Bronchial epithelial cell (primary cell): ENCODE data around the gene CFAP69. TPM values are rescaled to one million over a fixed set of nuclear protein-coding genes. Genes with fewer than 3 reads are reported as not detected.
A peak's percentile ranks its signal among the peaks of the same experiment; 100 is the strongest.

Source experiments
- DNase-seq: peaks from one replicate; pipeline ENCODE4 v3.0.0-alpha.2; 2010; ENCODE audit warnings: low read depth
- FAIRE-seq: peaks from 2 replicates; lab custom pipeline; 2011; peaks lifted over from hg19 to GRCh38; lab: Jason Lieb, UNC
- H3K27me3 ChIP-seq: 2 replicates; pipeline ENCODE4 v1.5.1; 2011; ENCODE audit warnings: low read length; ENCODE audit not compliant: control insufficient read depth, insufficient read depth
- H3K36me3 ChIP-seq: 2 replicates; pipeline ENCODE4 v1.5.1; 2011; ENCODE audit warnings: low read length; ENCODE audit not compliant: control insufficient read depth, insufficient read depth
- H3K4me3 ChIP-seq: 2 replicates; pipeline ENCODE4 v1.5.1; 2011; ENCODE audit warnings: mild to moderate bottlenecking, low read depth, low read length, control low read depth
- CTCF ChIP-seq: IDR thresholded peaks from 2 replicates; pipeline ENCODE4 v1.5.1; 2011; ENCODE audit warnings: mild to moderate bottlenecking, moderate library complexity, low read length, control low read depth, inconsistent platforms; ENCODE audit not compliant: insufficient read depth, severe bottlenecking
- total RNA-seq: library from RNA; depleted of rRNA; stranded (reverse); fragments of >200 nt; gene quantifications from 2 replicates; pipeline ENCODE4 v1.2.1, GENCODE V29; 2014

Gene CFAP69
- 0.53 and 2.3 TPM in 2 replicates for total RNA-seq

GRCh38 chr7:90244909-90245851 lies at the start of gene CFAP69:
TSS of gene CFAP69 (plus strand) at chr7:90245174. CDS start at chr7:90245425, 251 bp downstream.
- DNase-seq (peak; percentile 71), FAIRE-seq (no peak)
- TF ChIP-seq CTCF = peak; percentile 50

GRCh38 chr7:90201500-90202195 lies 43.3 kb upstream of the CFAP69 start:
- H3K4me3 ChIP-seq = no peak overlapping the region
- no peaks in the 10 kb centered on the region for H3K27me3 ChIP-seq
- DNase-seq (peak; percentile 20), FAIRE-seq (no peak)
- no peaks in the 10 kb centered on the region for H3K36me3 ChIP-seq
- no peak for TF ChIP-seq CTCF

More at GRCh38 chr7:90244909-90245851, at the start of gene CFAP69:
- no peaks in the 10 kb centered on the region for H3K27me3 ChIP-seq
- peak within 1 kb of the TSS; percentile 69 for H3K4me3 ChIP-seq
- H3K36me3 ChIP-seq = no peaks in the 10 kb centered on the region

- H3K36me3 ChIP-seq = no peaks in the 10 kb centered on the region
- no peak for FAIRE-seq
- no peak for TF ChIP-seq CTCF
- no peak for DNase-seq
- no peaks in the 10 kb centered on the region for H3K27me3 ChIP-seq
- no peak overlapping the region for H3K4me3 ChIP-seq
Observed at GRCh38 chr7:90207956-90208355, 37.0 kb upstream of the CFAP69 start.

- Histone ChIP-seq H3K4me3 (no peak overlapping the region), H3K27me3 (no peaks in the 10 kb centered on the region), H3K36me3 (no peaks in the 10 kb centered on the region)
- TF ChIP-seq CTCF = no peak
- no peak for FAIRE-seq
- peak; percentile 35 for DNase-seq
Observed at GRCh38 chr7:90209776-90210175, 35.2 kb upstream of the CFAP69 start.

GRCh38 chr7:90210475-90210874 lies 34.5 kb upstream of the CFAP69 start:
- H3K36me3 ChIP-seq = no peaks in the 10 kb centered on the region
- DNase-seq = no peak
- no peak for TF ChIP-seq CTCF
- no peaks in the 10 kb centered on the region for H3K27me3 ChIP-seq
- H3K4me3 ChIP-seq = no peak overlapping the region
- FAIRE-seq = no peak
